HEK293 (cell line): ENCODE data around the gene RNASEH2A.

ENCODE experiments used
- CTCF ChIA-PET: fragments of 350-600 bp; formaldehyde crosslinking; extraction: SDS; loops from one replicate; lab custom pipeline; 2021; ENCODE audit warnings: antibody characterized with exemption; lab: Yijun Ruan, JAX
- POLR2A ChIA-PET: fragments of 300-600 bp; formaldehyde crosslinking; extraction: SDS; loops from one replicate; lab custom pipeline; 2020; ENCODE audit warnings: antibody characterized with exemption, inconsistent platforms; lab: Yijun Ruan, JAX
- H3K27ac ChIP-seq: fragments of 200-500 bp; sonication (Bioruptor generic); 2 replicates; pipeline ENCODE4 v1.5.1; 2014; ENCODE audit warnings: low read depth, low read length, control low read depth, inconsistent platforms; ENCODE audit errors: extremely low read depth
- H3K36me3 ChIP-seq, 2 experiments: fragments of 200-500 bp in 1 of 2; sonication (Bioruptor generic) in 1 of 2; 1 replicate in 1 of 2; 2 replicates in 1 of 2; pipeline ENCODE4 v1.5.1; 2014 to 2017; ENCODE audit warnings: inconsistent platforms in 2 of 2, low read length in 2 of 2; ENCODE audit not compliant: control insufficient read depth in 2 of 2, insufficient read depth in 1 of 2
- H3K4me1 ChIP-seq: fragments of 200-500 bp; sonication (Bioruptor generic); 2 replicates; pipeline ENCODE4 v1.5.1; 2014; ENCODE audit warnings: mild to moderate bottlenecking, low read length, inconsistent platforms; ENCODE audit not compliant: control insufficient read depth, insufficient read depth
- H3K4me3 ChIP-seq: 2 replicates; pipeline ENCODE4 v1.5.1; 2011; ENCODE audit warnings: low read depth, mild to moderate bottlenecking, control low read depth, low read length, moderate library complexity
- H3K9me3 ChIP-seq: fragments of 200-500 bp; sonication (Bioruptor generic); 2 replicates; pipeline ENCODE4 v1.5.1; 2014; ENCODE audit warnings: low read depth, low read length, inconsistent platforms; ENCODE audit not compliant: control insufficient read depth, insufficient read depth
- FEZF1 ChIP-seq: fragments of 450-650 bp; formaldehyde crosslinking; IDR thresholded peaks from 2 replicates; pipeline ENCODE4 v1.5.1; 2016; ENCODE audit warnings: missing biosample characterization, missing genetic modification characterization
- HOXD13 ChIP-seq: sonication (generic); formaldehyde crosslinking; IDR thresholded peaks from 2 replicates; pipeline ENCODE4 v1.8.0; 2022; ENCODE audit warnings: missing genetic modification reagents, borderline replicate concordance
- MZF1 ChIP-seq: fragments of 450-650 bp; formaldehyde crosslinking; IDR thresholded peaks from 2 replicates; pipeline ENCODE4 v1.5.1; 2017; ENCODE audit warnings: missing biosample characterization, missing genetic modification characterization, borderline replicate concordance
- OSR2 ChIP-seq: fragments of 450-650 bp; formaldehyde crosslinking; IDR thresholded peaks from 2 replicates; pipeline ENCODE4 v1.5.1; 2016; ENCODE audit warnings: missing biosample characterization, missing genetic modification characterization
- OVOL3 ChIP-seq: fragments of 450-650 bp; formaldehyde crosslinking; IDR thresholded peaks from 2 replicates; pipeline ENCODE4 v1.5.1; 2016; ENCODE audit warnings: missing biosample characterization, missing genetic modification characterization
- SETDB1 ChIP-seq: IDR thresholded peaks from one replicate; pipeline ENCODE4 v1.6.1; 2017; ENCODE audit warnings: mild to moderate bottlenecking, low read length, moderate library complexity, mixed read lengths; ENCODE audit not compliant: insufficient read length
- YY1 ChIP-seq: fragments of 450-650 bp; formaldehyde crosslinking; IDR thresholded peaks from 2 replicates; pipeline ENCODE4 v1.5.1; 2018; ENCODE audit warnings: missing biosample characterization, missing genetic modification characterization
- ZFP3 ChIP-seq: fragments of 450-650 bp; formaldehyde crosslinking; IDR thresholded peaks from 2 replicates; pipeline ENCODE4 v1.5.1; 2016; ENCODE audit warnings: low read depth, missing biosample characterization, missing genetic modification characterization
- ZFP37 ChIP-seq: fragments of 450-650 bp; formaldehyde crosslinking; IDR thresholded peaks from 2 replicates; pipeline ENCODE4 v1.5.1; 2016; ENCODE audit warnings: missing biosample characterization, missing genetic modification characterization
- ZNF112 ChIP-seq: fragments of 450-650 bp; formaldehyde crosslinking; IDR thresholded peaks from 2 replicates; pipeline ENCODE4 v1.5.0; 2017; ENCODE audit warnings: missing biosample characterization, missing genetic modification characterization
- ZNF114 ChIP-seq: fragments of 450-650 bp; formaldehyde crosslinking; IDR thresholded peaks from 2 replicates; pipeline ENCODE4 v1.5.0; 2017; ENCODE audit warnings: missing biosample characterization, missing genetic modification characterization
- ZNF132 ChIP-seq: fragments of 450-650 bp; formaldehyde crosslinking; IDR thresholded peaks from 2 replicates; pipeline ENCODE4 v1.5.1; 2017; ENCODE audit warnings: missing biosample characterization, missing genetic modification characterization, borderline replicate concordance
- ZNF146 ChIP-seq: fragments of 450-650 bp; formaldehyde crosslinking; IDR thresholded peaks from 2 replicates; pipeline ENCODE4 v1.5.1; 2016; ENCODE audit warnings: missing biosample characterization, missing genetic modification characterization
- ZNF16 ChIP-seq: fragments of 450-650 bp; formaldehyde crosslinking; IDR thresholded peaks from 2 replicates; pipeline ENCODE4 v1.5.1; 2016; ENCODE audit warnings: low read depth, missing biosample characterization, missing genetic modification characterization
- ZNF211 ChIP-seq: fragments of 450-650 bp; formaldehyde crosslinking; IDR thresholded peaks from 2 replicates; pipeline ENCODE4 v1.5.1; 2016; ENCODE audit warnings: low read depth, missing biosample characterization, missing genetic modification characterization
- ZNF214 ChIP-seq: fragments of 450-650 bp; formaldehyde crosslinking; IDR thresholded peaks from 2 replicates; pipeline ENCODE4 v1.5.1; 2017; ENCODE audit warnings: missing biosample characterization, mild to moderate bottlenecking, missing genetic modification characterization, borderline replicate concordance
- ZNF221 ChIP-seq: fragments of 450-650 bp; formaldehyde crosslinking; IDR thresholded peaks from 2 replicates; pipeline ENCODE4 v1.5.1; 2017; ENCODE audit warnings: missing biosample characterization, missing genetic modification characterization, borderline replicate concordance
- ZNF302 ChIP-seq: fragments of 450-650 bp; formaldehyde crosslinking; IDR thresholded peaks from 2 replicates; pipeline ENCODE4 v1.5.1; 2016; ENCODE audit warnings: missing biosample characterization, missing genetic modification characterization, low read depth
- ZNF423 ChIP-seq: fragments of 450-650 bp; formaldehyde crosslinking; IDR thresholded peaks from 2 replicates; pipeline ENCODE4 v1.5.1; 2016; ENCODE audit warnings: missing biosample characterization, missing genetic modification characterization
- ZNF585B ChIP-seq: fragments of 450-650 bp; formaldehyde crosslinking; IDR thresholded peaks from 2 replicates; pipeline ENCODE4 v1.5.1; 2016; ENCODE audit warnings: missing biosample characterization, missing genetic modification characterization
- TF ChIP-seq, protein P1 (sequence below): fragments of 450-650 bp; formaldehyde crosslinking; IDR thresholded peaks from 2 replicates; pipeline ENCODE4 v1.5.1; 2016; ENCODE audit warnings: missing biosample characterization, missing genetic modification characterization
- TF ChIP-seq, protein P2 (sequence below): fragments of 450-650 bp; formaldehyde crosslinking; IDR thresholded peaks from 2 replicates; pipeline ENCODE4 v1.5.1; 2016; ENCODE audit warnings: missing biosample characterization, missing genetic modification characterization
- TF ChIP-seq, protein P3 (sequence below): fragments of 450-650 bp; formaldehyde crosslinking; conservative IDR thresholded peaks from 2 replicates; pipeline ENCODE4 v1.5.1; 2016; ENCODE audit warnings: low read depth, missing biosample characterization, missing genetic modification characterization

The RNASEH2A gene

DNA sequence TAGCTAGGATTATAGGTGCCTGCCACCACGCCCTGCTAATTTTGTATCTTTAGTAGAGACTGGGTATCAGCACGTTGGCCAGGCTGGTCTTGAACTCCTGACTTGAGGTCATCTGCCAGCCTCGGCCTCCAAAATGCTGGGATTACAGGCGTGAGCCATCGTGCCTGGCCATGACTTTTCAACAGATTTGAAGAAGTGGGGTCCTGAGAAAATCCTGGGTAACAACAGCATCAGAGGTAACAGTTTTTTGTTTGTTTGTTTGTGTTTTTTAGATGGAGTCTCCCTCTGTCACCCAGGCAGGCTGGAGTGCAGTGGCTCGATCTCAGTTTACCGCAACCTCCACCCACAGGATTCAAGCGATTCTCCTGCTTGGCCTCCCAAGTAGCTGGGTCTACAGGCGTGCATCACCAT, 11.4 kb upstream of the RNASEH2A start:
- H3K4me3 ChIP-seq: no peak overlapping the region
- H3K9me3 ChIP-seq: no peaks in the 10 kb centered on the region
- peaks cover 14 to 20% of the 10 kb centered on the region in 2 experiments; a peak in 2 of 3 replicates for H3K36me3 ChIP-seq
- no peak overlapping the region for H3K27ac ChIP-seq
- peaks cover 11% of the 10 kb centered on the region for H3K4me1 ChIP-seq
- TF ChIP-seq, protein P1, sequence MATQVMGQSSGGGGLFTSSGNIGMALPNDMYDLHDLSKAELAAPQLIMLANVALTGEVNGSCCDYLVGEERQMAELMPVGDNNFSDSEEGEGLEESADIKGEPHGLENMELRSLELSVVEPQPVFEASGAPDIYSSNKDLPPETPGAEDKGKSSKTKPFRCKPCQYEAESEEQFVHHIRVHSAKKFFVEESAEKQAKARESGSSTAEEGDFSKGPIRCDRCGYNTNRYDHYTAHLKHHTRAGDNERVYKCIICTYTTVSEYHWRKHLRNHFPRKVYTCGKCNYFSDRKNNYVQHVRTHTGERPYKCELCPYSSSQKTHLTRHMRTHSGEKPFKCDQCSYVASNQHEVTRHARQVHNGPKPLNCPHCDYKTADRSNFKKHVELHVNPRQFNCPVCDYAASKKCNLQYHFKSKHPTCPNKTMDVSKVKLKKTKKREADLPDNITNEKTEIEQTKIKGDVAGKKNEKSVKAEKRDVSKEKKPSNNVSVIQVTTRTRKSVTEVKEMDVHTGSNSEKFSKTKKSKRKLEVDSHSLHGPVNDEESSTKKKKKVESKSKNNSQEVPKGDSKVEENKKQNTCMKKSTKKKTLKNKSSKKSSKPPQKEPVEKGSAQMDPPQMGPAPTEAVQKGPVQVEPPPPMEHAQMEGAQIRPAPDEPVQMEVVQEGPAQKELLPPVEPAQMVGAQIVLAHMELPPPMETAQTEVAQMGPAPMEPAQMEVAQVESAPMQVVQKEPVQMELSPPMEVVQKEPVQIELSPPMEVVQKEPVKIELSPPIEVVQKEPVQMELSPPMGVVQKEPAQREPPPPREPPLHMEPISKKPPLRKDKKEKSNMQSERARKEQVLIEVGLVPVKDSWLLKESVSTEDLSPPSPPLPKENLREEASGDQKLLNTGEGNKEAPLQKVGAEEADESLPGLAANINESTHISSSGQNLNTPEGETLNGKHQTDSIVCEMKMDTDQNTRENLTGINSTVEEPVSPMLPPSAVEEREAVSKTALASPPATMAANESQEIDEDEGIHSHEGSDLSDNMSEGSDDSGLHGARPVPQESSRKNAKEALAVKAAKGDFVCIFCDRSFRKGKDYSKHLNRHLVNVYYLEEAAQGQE (tag by site-specific recombination): no peak
- TF ChIP-seq ZFP37: no peak
- TF ChIP-seq ZNF132: no peak
- no peak for TF ChIP-seq FEZF1 (tag by site-specific recombination)
- no peak for TF ChIP-seq HOXD13 (CRISPR knock-in tag)
- no peak for TF ChIP-seq ZNF221 (tag by site-specific recombination)
- no peak for TF ChIP-seq YY1 (tag by site-specific recombination)
- no peak for TF ChIP-seq ZNF302 (tag by site-specific recombination)
- no peak for TF ChIP-seq ZNF112 (tag by site-specific recombination)
- no peak for TF ChIP-seq MZF1
- TF ChIP-seq OSR2 (tag by site-specific recombination): no peak
- no peak for TF ChIP-seq OVOL3 (tag by site-specific recombination)
- no peak for TF ChIP-seq ZNF423 (tag by site-specific recombination)
- TF ChIP-seq ZNF585B (tag by site-specific recombination): no peak
- TF ChIP-seq ZNF211: no peak
- no peak for TF ChIP-seq ZNF214 (tag by site-specific recombination)
- TF ChIP-seq ZNF114 (tag by site-specific recombination): no peak
- CTCF ChIA-PET: interaction anchor here (0.6 to 16.5 kb wide), 6 partner anchors 17 to 77 kb away, joined by 3 to 386 read pairs (median 27); partner anchors contain the start of gene HOOK2
- POLR2A ChIA-PET: interaction anchor here (0.7 to 2.6 kb wide), 5 partner anchors 11 to 1134 kb away, joined by 3 to 12 read pairs (median 4); partner anchors contain the start of gene RNASEH2A

DNA sequence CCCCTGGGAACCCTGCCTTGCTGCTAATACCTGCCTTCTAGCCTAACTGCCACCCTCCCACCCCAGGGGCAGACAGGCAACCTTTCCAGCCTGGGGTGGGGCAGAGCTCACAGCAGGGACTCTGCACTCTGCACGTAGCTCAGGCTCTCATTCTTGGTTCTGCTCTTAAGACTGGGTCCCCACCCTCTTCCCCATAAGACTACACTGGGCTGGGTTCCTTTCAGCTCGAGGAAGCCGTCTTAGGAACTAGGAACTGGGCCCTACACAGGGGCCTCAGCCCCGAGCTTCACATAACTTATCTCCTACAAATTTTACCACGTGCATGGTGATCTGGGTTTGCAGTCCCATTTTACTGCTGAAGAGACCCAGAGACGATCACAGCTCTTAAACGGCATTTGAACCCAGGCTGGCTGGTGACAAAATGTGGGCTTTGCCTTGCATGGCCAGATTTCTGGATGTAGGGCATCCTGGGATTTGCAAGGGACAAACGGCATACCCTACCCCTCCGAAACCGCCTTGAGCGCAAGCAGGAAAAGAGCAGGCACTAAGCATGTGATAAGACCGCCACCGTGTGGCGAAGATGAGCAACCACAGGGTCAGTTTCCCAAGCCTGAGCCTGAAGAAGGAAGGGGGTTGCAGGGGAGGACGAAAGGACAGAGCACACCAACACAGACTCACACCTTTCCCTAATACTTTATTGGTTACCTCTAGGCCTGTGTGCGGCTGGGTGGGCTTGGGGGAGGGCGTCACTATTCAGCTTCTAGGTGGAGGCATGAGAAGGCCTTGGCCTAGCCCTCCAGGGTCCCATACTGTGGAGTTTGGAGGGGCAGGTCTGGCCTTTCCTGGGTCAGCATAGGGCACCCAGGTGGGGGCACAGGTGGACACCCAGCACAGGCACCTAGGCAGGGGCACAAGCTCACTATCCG, 10.0 kb upstream of the RNASEH2A start:
- H3K4me3 ChIP-seq: no peak overlapping the region
- H3K9me3 ChIP-seq: no peaks in the 10 kb centered on the region
- H3K27ac ChIP-seq: no peak overlapping the region
- peaks cover 4% of the 10 kb centered on the region for H3K4me1 ChIP-seq
- ChIA-PET CTCF (interaction anchor here (0.5 to 16.5 kb wide), 34 partner anchors 9 to 1047 kb away, joined by 3 to 386 read pairs (median 4); partner anchors contain the start of genes BEST2, HOOK2 and RNASEH2A), POLR2A (interaction anchor here (0.6 to 2.6 kb wide), 8 partner anchors 8 to 126 kb away, joined by 3 to 12 read pairs (median 6); partner anchors contain the start of gene RNASEH2A)
- H3K36me3 ChIP-seq: peaks cover 14 to 29% of the 10 kb centered on the region in 2 experiments; a peak in 2 of 3 replicates
- TF ChIP-seq OVOL3 (tag by site-specific recombination): no peak
- TF ChIP-seq, protein P2, sequence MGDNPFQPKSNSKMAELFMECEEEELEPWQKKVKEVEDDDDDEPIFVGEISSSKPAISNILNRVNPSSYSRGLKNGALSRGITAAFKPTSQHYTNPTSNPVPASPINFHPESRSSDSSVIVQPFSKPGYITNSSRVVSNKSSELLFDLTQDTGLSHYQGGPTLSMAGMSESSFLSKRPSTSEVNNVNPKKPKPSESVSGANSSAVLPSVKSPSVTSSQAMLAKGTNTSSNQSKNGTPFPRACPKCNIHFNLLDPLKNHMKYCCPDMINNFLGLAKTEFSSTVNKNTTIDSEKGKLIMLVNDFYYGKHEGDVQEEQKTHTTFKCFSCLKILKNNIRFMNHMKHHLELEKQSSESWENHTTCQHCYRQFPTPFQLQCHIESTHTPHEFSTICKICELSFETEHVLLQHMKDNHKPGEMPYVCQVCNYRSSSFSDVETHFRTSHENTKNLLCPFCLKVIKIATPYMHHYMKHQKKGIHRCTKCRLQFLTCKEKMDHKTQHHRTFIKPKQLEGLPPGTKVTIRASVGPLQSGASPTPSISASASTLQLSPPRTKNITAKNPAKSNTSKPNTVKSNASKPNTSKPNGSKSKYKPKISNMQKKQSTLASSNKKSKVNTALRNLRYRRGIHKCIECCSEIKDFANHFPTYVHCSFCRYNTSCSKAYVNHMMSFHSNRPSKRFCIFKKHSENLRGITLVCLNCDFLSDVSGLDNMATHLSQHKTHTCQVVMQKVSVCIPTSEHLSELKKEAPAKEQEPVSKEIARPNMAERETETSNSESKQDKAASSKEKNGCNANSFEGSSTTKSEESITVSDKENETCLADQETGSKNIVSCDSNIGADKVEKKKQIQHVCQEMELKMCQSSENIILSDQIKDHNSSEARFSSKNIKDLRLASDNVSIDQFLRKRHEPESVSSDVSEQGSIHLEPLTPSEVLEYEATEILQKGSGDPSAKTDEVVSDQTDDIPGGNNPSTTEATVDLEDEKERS (tag by site-specific recombination): no peak
- no peak for TF ChIP-seq ZFP3
- TF ChIP-seq SETDB1: no peak
- TF ChIP-seq, protein P3, sequence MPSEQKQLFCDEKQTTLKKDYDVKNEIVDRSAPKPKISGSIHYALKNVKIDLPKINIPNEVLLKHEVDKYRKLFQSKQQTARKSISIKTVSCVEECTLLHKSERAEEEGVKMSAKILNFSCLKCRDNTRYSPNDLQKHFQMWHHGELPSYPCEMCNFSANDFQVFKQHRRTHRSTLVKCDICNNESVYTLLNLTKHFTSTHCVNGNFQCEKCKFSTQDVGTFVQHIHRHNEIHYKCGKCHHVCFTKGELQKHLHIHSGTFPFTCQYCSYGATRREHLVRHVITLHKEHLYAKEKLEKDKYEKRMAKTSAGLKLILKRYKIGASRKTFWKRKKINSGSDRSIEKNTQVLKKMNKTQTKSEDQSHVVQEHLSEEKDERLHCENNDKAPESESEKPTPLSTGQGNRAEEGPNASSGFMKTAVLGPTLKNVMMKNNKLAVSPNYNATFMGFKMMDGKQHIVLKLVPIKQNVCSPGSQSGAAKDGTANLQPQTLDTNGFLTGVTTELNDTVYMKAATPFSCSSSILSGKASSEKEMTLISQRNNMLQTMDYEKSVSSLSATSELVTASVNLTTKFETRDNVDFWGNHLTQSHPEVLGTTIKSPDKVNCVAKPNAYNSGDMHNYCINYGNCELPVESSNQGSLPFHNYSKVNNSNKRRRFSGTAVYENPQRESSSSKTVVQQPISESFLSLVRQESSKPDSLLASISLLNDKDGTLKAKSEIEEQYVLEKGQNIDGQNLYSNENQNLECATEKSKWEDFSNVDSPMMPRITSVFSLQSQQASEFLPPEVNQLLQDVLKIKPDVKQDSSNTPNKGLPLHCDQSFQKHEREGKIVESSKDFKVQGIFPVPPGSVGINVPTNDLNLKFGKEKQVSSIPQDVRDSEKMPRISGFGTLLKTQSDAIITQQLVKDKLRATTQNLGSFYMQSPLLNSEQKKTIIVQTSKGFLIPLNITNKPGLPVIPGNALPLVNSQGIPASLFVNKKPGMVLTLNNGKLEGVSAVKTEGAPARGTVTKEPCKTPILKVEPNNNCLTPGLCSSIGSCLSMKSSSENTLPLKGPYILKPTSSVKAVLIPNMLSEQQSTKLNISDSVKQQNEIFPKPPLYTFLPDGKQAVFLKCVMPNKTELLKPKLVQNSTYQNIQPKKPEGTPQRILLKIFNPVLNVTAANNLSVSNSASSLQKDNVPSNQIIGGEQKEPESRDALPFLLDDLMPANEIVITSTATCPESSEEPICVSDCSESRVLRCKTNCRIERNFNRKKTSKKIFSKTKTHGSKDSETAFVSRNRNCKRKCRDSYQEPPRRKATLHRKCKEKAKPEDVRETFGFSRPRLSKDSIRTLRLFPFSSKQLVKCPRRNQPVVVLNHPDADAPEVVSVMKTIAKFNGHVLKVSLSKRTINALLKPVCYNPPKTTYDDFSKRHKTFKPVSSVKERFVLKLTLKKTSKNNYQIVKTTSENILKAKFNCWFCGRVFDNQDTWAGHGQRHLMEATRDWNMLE (tag by site-specific recombination): no peak
- TF ChIP-seq ZNF16: no peak
- TF ChIP-seq ZNF146 (tag by site-specific recombination): no peak
